IMR-90 (cell line): ENCODE results near the gene PLXNA4. TPM values are rescaled to one million over a fixed set of nuclear protein-coding genes. Genes with fewer than 3 reads are reported as not detected.

ENCODE experiments used
- ATAC-seq: fragments of 200-7000 bp; cut with Tn5 transposase; 2 replicates; pipeline ENCODE4 v1.9.1; 2020; ENCODE audit warnings: low read depth, mild to moderate bottlenecking, moderate library complexity
- BruUV-seq: library from RNA; stranded (reverse); fragments of 400-500 nt; replicated peaks from 2 replicates; lab custom pipeline; 2021; lab: Mats Ljungman, UMichigan
- CTCF ChIA-PET: fragments of 300-600 bp; formaldehyde crosslinking; extraction: SDS; loops from one replicate; lab custom pipeline; 2021; ENCODE audit warnings: antibody characterized with exemption; lab: Yijun Ruan, JAX
- POLR2A ChIA-PET: fragments of 300-600 bp; sonication (Branson Sonifier 250); formaldehyde crosslinking; loops from one replicate; lab custom pipeline; 2022; ENCODE audit warnings: antibody characterized with exemption; ENCODE audit not compliant: unreplicated experiment; lab: Charles Lee
- DNase-seq: peaks from one replicate; pipeline ENCODE4 v3.0.0; 2013
- H2AFZ ChIP-seq: replicated peaks from 2 replicates; pipeline ENCODE3; 2013; ENCODE audit warnings: low read length, mild to moderate bottlenecking; ENCODE audit not compliant: poor library complexity
- H2AK5ac ChIP-seq: 2 replicates; pipeline ENCODE4 v1.6.1; 2013; ENCODE audit warnings: low read depth, low read length, inconsistent platforms
- H2AK9ac ChIP-seq: replicated peaks from 2 replicates; pipeline ENCODE3; 2013; ENCODE audit warnings: mild to moderate bottlenecking, low read depth, low read length, moderate library complexity; ENCODE audit not compliant: poor library complexity
- H2BK120ac ChIP-seq: 2 replicates; pipeline ENCODE4 v1.6.1; 2013; ENCODE audit warnings: low read depth, low read length, inconsistent platforms
- H2BK15ac ChIP-seq: 3 replicates; pipeline ENCODE4 v1.6.1; 2013; ENCODE audit warnings: low read depth, low read length, inconsistent platforms
- H2BK20ac ChIP-seq: 2 replicates; pipeline ENCODE4 v1.6.1; 2013; ENCODE audit warnings: low read depth, mild to moderate bottlenecking, inconsistent platforms, low read length, moderate library complexity
- H2BK5ac ChIP-seq: 2 replicates; pipeline ENCODE4 v1.6.1; 2013; ENCODE audit warnings: mild to moderate bottlenecking, low read depth, low read length, inconsistent platforms; ENCODE audit not compliant: poor library complexity, severe bottlenecking
- H3K14ac ChIP-seq: replicated peaks from 2 replicates; pipeline ENCODE4 v1.6.1; 2013; ENCODE audit warnings: low read depth, low read length, inconsistent platforms
- H3K18ac ChIP-seq: 2 replicates; pipeline ENCODE4 v1.6.1; 2013; ENCODE audit warnings: low read depth, low read length, control low read depth
- H3K23ac ChIP-seq: 2 replicates; pipeline ENCODE4 v1.6.1; 2013; ENCODE audit warnings: low read depth, low read length, inconsistent platforms
- H3K27ac ChIP-seq: 2 replicates; pipeline ENCODE4 v1.5.1; 2013; ENCODE audit warnings: mild to moderate bottlenecking, control low read depth, low read length; ENCODE audit not compliant: insufficient read depth
- H3K27me3 ChIP-seq: 2 replicates; pipeline ENCODE4 v1.6.1; 2013; ENCODE audit warnings: low read length; ENCODE audit not compliant: control insufficient read depth, insufficient read depth
- H3K36me3 ChIP-seq: 2 replicates; pipeline ENCODE4 v1.6.1; 2013; ENCODE audit warnings: low read length, mixed read lengths; ENCODE audit not compliant: control insufficient read depth, insufficient read depth
- H3K4ac ChIP-seq: 2 replicates; pipeline ENCODE4 v1.6.1; 2013; ENCODE audit warnings: low read depth, low read length, inconsistent platforms
- H3K4me1 ChIP-seq: 2 replicates; pipeline ENCODE4 v1.6.1; 2013; ENCODE audit warnings: low read length, mixed read lengths; ENCODE audit not compliant: control insufficient read depth, insufficient read depth
- H3K4me2 ChIP-seq: 2 replicates; pipeline ENCODE4 v1.6.1; 2013; ENCODE audit warnings: low read depth, mild to moderate bottlenecking, control low read depth, low read length, moderate library complexity
- H3K4me3 ChIP-seq: 2 replicates; pipeline ENCODE4 v1.5.1; 2013; ENCODE audit warnings: low read depth, mild to moderate bottlenecking, control low read depth, low read length, moderate library complexity; ENCODE audit not compliant: insufficient read depth
- H3K56ac ChIP-seq: 2 replicates; pipeline ENCODE4 v1.6.1; 2013; ENCODE audit warnings: low read length, inconsistent platforms; ENCODE audit not compliant: insufficient read depth; ENCODE audit errors: extremely low read depth
- H3K79me1 ChIP-seq, 2 experiments: 2 replicates each; pipeline ENCODE4 v1.6.1; 2013; ENCODE audit warnings: low read length in 2 of 2, inconsistent platforms in 1 of 2, low read depth in 1 of 2
- H3K9ac ChIP-seq: 2 replicates; pipeline ENCODE4 v1.6.1; 2013; ENCODE audit warnings: low read depth, low read length, control low read depth
- H3K9me1 ChIP-seq: 2 replicates; pipeline ENCODE4 v1.6.1; 2013; ENCODE audit warnings: low read length, inconsistent platforms; ENCODE audit not compliant: insufficient read depth
- H3K9me3 ChIP-seq: 2 replicates; pipeline ENCODE4 v1.6.1; 2013; ENCODE audit warnings: low read length; ENCODE audit not compliant: control insufficient read depth, insufficient read depth
- H4K20me1 ChIP-seq: 2 replicates; pipeline ENCODE4 v1.6.1; 2013; ENCODE audit warnings: low read length, inconsistent platforms; ENCODE audit not compliant: insufficient read depth
- H4K5ac ChIP-seq: 2 replicates; pipeline ENCODE4 v1.6.1; 2013; ENCODE audit warnings: mild to moderate bottlenecking, low read depth, low read length, control low read depth
- H4K8ac ChIP-seq, 2 experiments: 2 replicates each; pipeline ENCODE4 v1.6.1; 2013; ENCODE audit warnings: low read depth in 2 of 2, low read length in 2 of 2, control low read depth in 1 of 2, inconsistent platforms in 1 of 2
- H4K91ac ChIP-seq: 2 replicates; pipeline ENCODE4 v1.6.1; 2013; ENCODE audit warnings: low read depth, low read length, inconsistent platforms; ENCODE audit not compliant: insufficient read depth
- MXI1 ChIP-seq: IDR thresholded peaks from 2 replicates; pipeline ENCODE4 v1.6.1; 2012; ENCODE audit warnings: low read depth, mild to moderate bottlenecking, low read length, moderate library complexity, borderline replicate concordance
- NFE2L2 ChIP-seq: fragments of 150-350 bp; IDR thresholded peaks from 2 replicates; pipeline ENCODE4 v1.6.1; 2016; ENCODE audit warnings: low read depth, mild to moderate bottlenecking, low read length
- RAD21 ChIP-seq: IDR thresholded peaks from 2 replicates; pipeline ENCODE4 v1.6.1; 2012; ENCODE audit warnings: low read length, improper control_type of control experiment
- RCOR1 ChIP-seq: IDR thresholded peaks from 2 replicates; pipeline ENCODE4 v1.6.1; 2012; ENCODE audit warnings: mild to moderate bottlenecking, low read length, improper control_type of control experiment; ENCODE audit not compliant: insufficient replicate concordance
- WGBS, 2 experiments: methylation state at CpG; one replicate each; pipeline versions ENCODE4 v1.1.5 to v1.1.7; 2013; ENCODE audit warnings: missing lambda C conversion rate in 2 of 2; ENCODE audit not compliant: insufficient read length in 1 of 2; ENCODE audit errors: extremely low coverage in 2 of 2; 5-methylcytosine and 5-hydroxymethylcytosine counted together
- dilution Hi-C: fragments of 300-500 bp; cut with HindIII; formaldehyde crosslinking; loops from one replicate; pipeline ENCODE4 v1.14.3; 2018; ENCODE audit warnings: low sequenced_read_pairs; ENCODE audit not compliant: unreplicated experiment
- in situ Hi-C: fragments of 300-500 bp; cut with MboI; formaldehyde crosslinking; loops from 3 replicates; pipeline ENCODE4 v1.14.3; 2019; ENCODE audit warnings: low sequenced_read_pairs, inconsistent platforms, mixed read lengths
- intact Hi-C: fragments of 100-400 bp; cut with micrococcal nuclease; formaldehyde crosslinking; loops from 2 replicates; pipeline ENCODE4 v1.10.0; 2022
- polyA plus RNA-seq, 3 experiments: library from polyadenylated mRNA; depleted of rRNA; stranded (reverse); fragments of >200 nt; gene quantifications; 2 replicates each; pipeline ENCODE4 v1.2.3, GENCODE V29; 2012; ENCODE audit warnings: low replicate concordance in 1 of 3
- total RNA-seq: library from RNA; depleted of rRNA; stranded (reverse); fragments of >200 nt; gene quantifications from 2 replicates; pipeline ENCODE4 v1.2.3, GENCODE V29; 2012

The PLXNA4 gene
- total and polyA plus RNA-seq, 2 of the 4 experiments (the other 2 are of a cell fraction): under 0.01 TPM

DNA sequence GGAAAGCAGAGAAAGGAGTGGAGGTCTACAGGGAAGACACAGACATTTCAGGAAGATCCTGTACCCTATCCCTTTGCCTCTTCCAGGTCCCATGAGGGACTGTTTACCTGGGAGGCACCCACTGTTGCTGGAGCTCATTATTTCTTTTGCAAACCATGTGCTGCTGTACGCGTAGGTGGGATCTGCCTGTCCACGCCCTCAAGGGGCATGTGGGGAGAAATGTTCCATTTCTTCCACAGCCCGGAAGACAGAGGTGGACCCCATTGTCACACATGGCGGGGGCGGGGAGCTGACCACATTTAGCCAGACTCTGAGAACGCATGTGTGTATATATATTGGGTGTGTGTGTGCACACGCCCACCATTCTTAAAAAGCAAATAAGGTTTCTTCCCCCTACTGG, 2.0 kb downstream of the PLXNA4 start:
- Histone ChIP-seq H2BK120ac (no peak overlapping the region), H3K27me3 (peaks cover 55% of the 10 kb centered on the region), H2AK5ac (no peak overlapping the region), H3K18ac (no peak overlapping the region), H4K20me1 (no peaks in the 10 kb centered on the region), H3K9me3 (no peaks in the 10 kb centered on the region), H3K14ac (no peak overlapping the region), H3K4me1 (0 out of 2 replicates have a peak, but pooled peaks cover 2% of the 10 kb centered on the region), H4K8ac (no peak overlapping the region), H3K56ac (no peak overlapping the region), H2BK5ac (no peak overlapping the region), H3K4me3 (no peak overlapping the region), H3K27ac (no peak overlapping the region), H4K91ac (no peak overlapping the region), H2AFZ (no peak overlapping the region), H3K9me1 (no peaks in the 10 kb centered on the region), H4K5ac (no peak overlapping the region), H3K9ac (no peak overlapping the region), H3K23ac (no peak overlapping the region), H2BK20ac (no peak overlapping the region), H3K4me2 (no peak overlapping the region), H3K79me1 (no peaks in the 10 kb centered on the region), H3K4ac (no peak overlapping the region), H2AK9ac (no peak overlapping the region), H2BK15ac (no peak overlapping the region), H3K36me3 (no peaks in the 10 kb centered on the region)
- DNase-seq: no peak
- BruUV-seq: no TSS peak
- no CpG with 5 or more reads among the region's 8 CpGs for WGBS, 2 experiments
- ChIA-PET POLR2A (no interaction called here), CTCF (no interaction called here)
- dilution Hi-C loops (no loop called here), intact Hi-C loops (no loop called here), in situ Hi-C loops (loop anchor here (10.0 kb wide), 1 partner anchor 249 kb away; no protein-coding TSS in a partner anchor)
- no peak for ATAC-seq
- TF ChIP-seq RCOR1 (no peak), NFE2L2 (no peak), MXI1 (no peak), RAD21 (no peak)
